MCF 10A (cell line): ENCODE results near the gene IRAK1. TPM values are rescaled to one million over a fixed set of nuclear protein-coding genes. Genes with fewer than 3 reads are reported as not detected.

Source experiments
- BruUV-seq: library from RNA; stranded (reverse); fragments of 400-500 nt; replicated peaks from 2 replicates; lab custom pipeline; 2021; lab: Mats Ljungman, UMichigan
- CTCF ChIA-PET: fragments of 300-600 bp; sonication (Branson Sonifier 250); formaldehyde crosslinking; extraction: SDS; loops from one replicate; lab custom pipeline; 2021; ENCODE audit warnings: antibody characterized with exemption, inconsistent platforms; lab: Yijun Ruan, JAX
- POLR2A ChIA-PET: fragments of 300-600, 350-650 bp; sonication (Branson Sonifier 250); formaldehyde crosslinking; extraction: SDS; loops from one replicate; lab custom pipeline; 2020; ENCODE audit warnings: antibody characterized with exemption, inconsistent platforms; lab: Yijun Ruan, JAX
- DNase-seq: peaks from one replicate; pipeline ENCODE4 v3.0.0-alpha.2; 2018; ENCODE audit not compliant: unreplicated experiment
- H3K27ac Mint-ChIP-seq: one replicate; pipeline ENCODE4 v1.8.0; 2022; ENCODE audit warnings: mild to moderate bottlenecking, low read depth, mixed read lengths; ENCODE audit not compliant: unreplicated experiment
- H3K27me3 Mint-ChIP-seq: one replicate; pipeline ENCODE4 v1.8.0; 2022; ENCODE audit warnings: mixed read lengths; ENCODE audit not compliant: insufficient read depth, unreplicated experiment
- H3K36me3 Mint-ChIP-seq: one replicate; pipeline ENCODE4 v1.8.0; 2022; ENCODE audit warnings: mild to moderate bottlenecking, moderate library complexity, mixed read lengths; ENCODE audit not compliant: insufficient read depth, unreplicated experiment
- H3K4me1 Mint-ChIP-seq: one replicate; pipeline ENCODE4 v1.8.0; 2022; ENCODE audit warnings: mixed read lengths; ENCODE audit not compliant: insufficient read depth, unreplicated experiment
- H3K4me3 Mint-ChIP-seq: one replicate; pipeline ENCODE4 v1.8.0; 2022; ENCODE audit warnings: mild to moderate bottlenecking, moderate library complexity, mixed read lengths; ENCODE audit not compliant: unreplicated experiment
- H3K9me3 Mint-ChIP-seq: one replicate; pipeline ENCODE4 v1.8.0; 2022; ENCODE audit warnings: mixed read lengths; ENCODE audit not compliant: unreplicated experiment
- CTCF ChIP-seq: fragments of 200-600 bp; IDR thresholded peaks from one replicate; pipeline ENCODE4 v1.8.0; 2022; ENCODE audit warnings: antibody characterized with exemption, mild to moderate bottlenecking; ENCODE audit not compliant: unreplicated experiment
- intact Hi-C: fragments of 100-400 bp; cut with micrococcal nuclease; formaldehyde crosslinking; loops from 2 replicates; pipeline ENCODE4 v1.14.1; 2022
- total RNA-seq: library from RNA; stranded (reverse); gene quantifications from 2 replicates; pipeline ENCODE4 v1.2.3, GENCODE V29; 2022

IRAK1 gene
- total RNA-seq, 1 experiment from 2014 or later: 201 TPM

GRCh38 chrX:154063234-154063633 lies 43.5 kb upstream of the IRAK1 start:
- DNase-seq: no peak
- no peak overlapping the region for H3K27ac Mint-ChIP-seq
- ChIA-PET POLR2A (no interaction called here), CTCF (no interaction called here)
- H3K36me3 Mint-ChIP-seq: no peaks in the 10 kb centered on the region
- H3K9me3 Mint-ChIP-seq: no peaks in the 10 kb centered on the region
- BruUV-seq: no TSS peak
- no peak for TF ChIP-seq CTCF
- intact Hi-C loops: no loop called here
- H3K4me1 Mint-ChIP-seq: peaks cover 8% of the 10 kb centered on the region
- H3K4me3 Mint-ChIP-seq: no peak overlapping the region
- peaks cover 66% of the 10 kb centered on the region for H3K27me3 Mint-ChIP-seq

GRCh38 chrX:154061801-154062200 lies 42.1 kb upstream of the IRAK1 start:
- peaks cover 8% of the 10 kb centered on the region for H3K4me1 Mint-ChIP-seq
- no peak overlapping the region for H3K27ac Mint-ChIP-seq
- no peak overlapping the region for H3K4me3 Mint-ChIP-seq
- no peak for DNase-seq
- BruUV-seq: no TSS peak
- POLR2A ChIA-PET: no interaction called here
- no peak for TF ChIP-seq CTCF
- H3K27me3 Mint-ChIP-seq: peaks cover 80% of the 10 kb centered on the region
- intact Hi-C loops: no loop called here
- no peaks in the 10 kb centered on the region for H3K9me3 Mint-ChIP-seq
- no peaks in the 10 kb centered on the region for H3K36me3 Mint-ChIP-seq
- CTCF ChIA-PET: interaction anchor here (0.8 to 1.7 kb wide), 4 partner anchors 8 to 48 kb away, joined by 3 to 8 read pairs (median 3); no protein-coding TSS in a partner anchor

DNA sequence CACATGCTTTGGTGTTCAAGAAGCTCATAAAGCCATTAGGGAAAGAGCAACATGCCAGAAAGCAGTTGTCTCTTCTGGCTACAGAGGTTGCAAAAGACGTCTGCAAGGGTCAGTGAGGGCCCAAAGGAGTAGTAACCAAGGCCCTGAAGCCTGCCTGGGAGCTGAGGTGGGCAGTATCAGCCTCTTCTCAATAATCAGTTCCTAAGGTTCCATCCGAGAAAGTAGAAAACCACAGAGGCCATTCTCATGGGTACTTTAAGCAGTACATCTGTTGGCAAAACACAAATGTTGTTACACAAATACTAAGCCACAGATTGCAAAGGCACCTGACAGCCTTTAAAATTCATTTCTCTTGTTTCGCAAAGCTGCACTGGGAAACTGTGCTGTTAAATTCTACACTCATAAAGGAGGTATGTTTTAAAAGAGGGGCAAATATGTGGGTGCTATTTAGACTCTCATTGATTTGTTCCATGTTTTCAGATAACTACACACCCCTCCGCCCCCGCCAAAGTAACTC lies 40.1 kb upstream of the IRAK1 start:
- H3K9me3 Mint-ChIP-seq: no peaks in the 10 kb centered on the region
- H3K27ac Mint-ChIP-seq: no peak overlapping the region
- H3K36me3 Mint-ChIP-seq: peaks cover 13% of the 10 kb centered on the region
- peaks cover 75% of the 10 kb centered on the region for H3K27me3 Mint-ChIP-seq
- POLR2A ChIA-PET: no interaction called here
- no TSS peak for BruUV-seq
- peaks cover 8% of the 10 kb centered on the region for H3K4me1 Mint-ChIP-seq
- H3K4me3 Mint-ChIP-seq: no peak overlapping the region
- TF ChIP-seq CTCF: no peak
- CTCF ChIA-PET: interaction anchor here (1.0 to 1.2 kb wide), 2 partner anchors 47 to 476 kb away, joined by 3 to 4 read pairs; no protein-coding TSS in a partner anchor
- DNase-seq: no peak
- intact Hi-C loops: no loop called here

DNA sequence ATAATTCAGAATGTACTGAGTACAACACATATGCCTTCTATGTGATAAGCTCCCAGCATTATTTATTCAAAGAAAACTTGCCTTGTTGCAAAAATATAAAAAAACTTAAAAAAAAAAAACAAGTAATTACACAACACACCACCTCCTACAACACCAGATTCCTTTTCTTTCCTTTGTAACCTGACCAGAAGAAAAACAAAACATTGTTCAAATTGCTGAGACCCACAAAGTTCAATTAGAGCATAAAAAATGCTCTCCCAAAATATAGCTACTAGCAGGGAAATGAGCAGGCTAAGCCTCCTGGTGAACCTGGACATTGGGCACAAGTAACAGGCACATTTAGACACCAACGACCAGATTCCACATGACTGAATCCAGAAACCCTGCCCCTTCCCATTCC lies 39.5 kb upstream of the IRAK1 start:
- H3K4me1 Mint-ChIP-seq: peaks cover 8% of the 10 kb centered on the region

More for the DNA sequence above, 39.5 kb upstream of the IRAK1 start:
- DNase-seq: no peak
- Mint-ChIP-seq H3K36me3 (peaks cover 13% of the 10 kb centered on the region), H3K9me3 (no peaks in the 10 kb centered on the region), H3K27me3 (peaks cover 69% of the 10 kb centered on the region), H3K27ac (no peak overlapping the region), H3K4me3 (no peak overlapping the region)
- no TSS peak for BruUV-seq
- intact Hi-C loops: no loop called here
- no peak for TF ChIP-seq CTCF
- POLR2A ChIA-PET: no interaction called here
- CTCF ChIA-PET: interaction anchor here (0.5 to 1.2 kb wide), 3 partner anchors 8 to 476 kb away, joined by 3 to 4 read pairs (median 3); no protein-coding TSS in a partner anchor
